BE2C (cell line): Measurements from ENCODE around the gene TYK2.

Experiments used
- DNase-seq: peaks from one replicate; pipeline ENCODE4 v3.0.0-alpha.2; 2020
- H3K27me3 ChIP-seq: fragments of 250-450 bp; sonication (Bioruptor Pico); 2 replicates; pipeline ENCODE4 v1.5.1; 2020; ENCODE audit warnings: mild to moderate bottlenecking
- H3K36me3 ChIP-seq: fragments of 250-450 bp; sonication (Bioruptor Pico); 2 replicates; pipeline ENCODE4 v1.5.1; 2020; ENCODE audit warnings: mild to moderate bottlenecking
- H3K4me1 ChIP-seq: fragments of 250-450 bp; sonication (Bioruptor Pico); 2 replicates; pipeline ENCODE4 v1.5.1; 2020
- H3K4me3 ChIP-seq: 2 replicates; pipeline ENCODE4 v1.5.1; 2011; ENCODE audit warnings: low read depth, low read length
- H3K9me3 ChIP-seq: fragments of 250-450 bp; sonication (Bioruptor Pico); 2 replicates; pipeline ENCODE4 v1.5.1; 2020
- CTCF ChIP-seq: IDR thresholded peaks from 2 replicates; pipeline ENCODE4 v1.5.1; 2012; ENCODE audit warnings: mild to moderate bottlenecking, low read depth, low read length

TYK2 gene

GRCh38 chr19:10421240-10422045, 41.1 kb upstream of the TYK2 start:
- no peak for DNase-seq
- H3K4me3 ChIP-seq = peak overlapping the region; percentile 99
- TF ChIP-seq CTCF = no peak
- no peaks in the 10 kb centered on the region for H3K36me3 ChIP-seq
- no peaks in the 10 kb centered on the region for H3K27me3 ChIP-seq
- H3K4me1 ChIP-seq = peaks cover 8% of the 10 kb centered on the region
- H3K9me3 ChIP-seq = no peaks in the 10 kb centered on the region

- peaks cover 8% of the 10 kb centered on the region for H3K4me1 ChIP-seq
- no peaks in the 10 kb centered on the region for H3K36me3 ChIP-seq
- no peaks in the 10 kb centered on the region for H3K27me3 ChIP-seq
- peak within 1 kb of the TSS; percentile 99 for H3K4me3 ChIP-seq
- DNase-seq = peak; percentile 87
- H3K9me3 ChIP-seq = no peaks in the 10 kb centered on the region
- peak; percentile 61 for TF ChIP-seq CTCF
Observed at GRCh38 chr19:10420444-10421239, 40.3 kb upstream of the TYK2 start, which contains the start of gene PDE4A. Gene PDE4A (plus strand): TSS chr19:10420538. CDS start chr19:10420765, 227 bp downstream.

GRCh38 chr19:10419646-10420443, 39.5 kb upstream of the TYK2 start:
- TF ChIP-seq CTCF = no peak
- Histone ChIP-seq H3K9me3 (no peaks in the 10 kb centered on the region), H3K27me3 (no peaks in the 10 kb centered on the region), H3K36me3 (no peaks in the 10 kb centered on the region), H3K4me1 (peaks cover 8% of the 10 kb centered on the region), H3K4me3 (peak overlapping the region; percentile 99)
- DNase-seq = peak; percentile 98

GRCh38 chr19:10419200-10419645, 38.9 kb upstream of the TYK2 start:
- DNase-seq = peak; percentile 67
- H3K4me1 ChIP-seq = peaks cover 4% of the 10 kb centered on the region
- H3K27me3 ChIP-seq = no peaks in the 10 kb centered on the region
- no peak for TF ChIP-seq CTCF
- H3K36me3 ChIP-seq = no peaks in the 10 kb centered on the region
- no peaks in the 10 kb centered on the region for H3K9me3 ChIP-seq
- peak overlapping the region; percentile 99 for H3K4me3 ChIP-seq

GRCh38 chr19:10418485-10419199, 38.3 kb upstream of the TYK2 start:
- H3K27me3 ChIP-seq = no peaks in the 10 kb centered on the region

More at GRCh38 chr19:10418485-10419199, 38.3 kb upstream of the TYK2 start:
- Histone ChIP-seq H3K4me3 (peak overlapping the region; percentile 99), H3K9me3 (no peaks in the 10 kb centered on the region), H3K36me3 (no peaks in the 10 kb centered on the region), H3K4me1 (peaks cover 4% of the 10 kb centered on the region)
- peak; percentile 25; the same call in 1 of the 2 replicates for TF ChIP-seq CTCF
- peak; percentile 75 for DNase-seq
